Endothelial cell (in vitro differentiated cells): Measurements from ENCODE around the gene FMN1. TPM values are rescaled to one million over a fixed set of nuclear protein-coding genes. Genes with fewer than 3 reads are reported as not detected.

Experiments
- DNase-seq: peaks from one replicate; pipeline ENCODE4 v3.0.0; 2021; ENCODE audit warnings: low spot score
- H3K27ac Mint-ChIP-seq: one replicate; pipeline ENCODE4 v1.8.0; 2021; ENCODE audit warnings: mixed read lengths, inconsistent platforms; ENCODE audit not compliant: unreplicated experiment
- H3K27me3 Mint-ChIP-seq: one replicate; pipeline ENCODE4 v1.8.0; 2021; ENCODE audit warnings: mild to moderate bottlenecking, moderate library complexity, mixed read lengths, inconsistent platforms; ENCODE audit not compliant: unreplicated experiment
- H3K36me3 Mint-ChIP-seq: one replicate; pipeline ENCODE4 v1.8.0; 2021; ENCODE audit warnings: mild to moderate bottlenecking, low read depth, mixed read lengths, inconsistent platforms; ENCODE audit not compliant: unreplicated experiment
- H3K4me1 Mint-ChIP-seq: one replicate; pipeline ENCODE4 v1.8.0; 2021; ENCODE audit warnings: mild to moderate bottlenecking, mixed read lengths, inconsistent platforms; ENCODE audit not compliant: unreplicated experiment
- H3K4me3 Mint-ChIP-seq: one replicate; pipeline ENCODE4 v1.8.0; 2021; ENCODE audit warnings: mild to moderate bottlenecking, mixed read lengths, inconsistent platforms; ENCODE audit not compliant: unreplicated experiment
- H3K9me3 Mint-ChIP-seq: one replicate; pipeline ENCODE4 v1.8.0; 2021; ENCODE audit warnings: mixed read lengths, inconsistent platforms; ENCODE audit not compliant: unreplicated experiment
- CTCF ChIP-seq: fragments of 200-600 bp; sonication (generic); IDR thresholded peaks from one replicate; pipeline ENCODE4 v1.5.0; 2021; ENCODE audit warnings: antibody characterized with exemption; ENCODE audit not compliant: unreplicated experiment
- total RNA-seq: library from RNA; stranded (reverse); fragmentation: NEBNext Ultra II Directional; extraction: Animal tissue kit (Norgen Biotek cat#: 25700); gene quantifications from one replicate; pipeline ENCODE4 v1.2.1, GENCODE V29; 2021; ENCODE audit not compliant: unreplicated experiment

Gene FMN1
- total RNA-seq, 1 donor from 2014 or later: 1.3 TPM

GRCh38 chr15:32977506-32977905 is 217.0 kb downstream of the FMN1 start:
- Mint-ChIP-seq H3K27ac (no peak overlapping the region), H3K4me1 (no peaks in the 10 kb centered on the region), H3K9me3 (no peaks in the 10 kb centered on the region), H3K27me3 (no peaks in the 10 kb centered on the region), H3K4me3 (no peak overlapping the region), H3K36me3 (no peaks in the 10 kb centered on the region)
- TF ChIP-seq CTCF: no peak
- no peak for DNase-seq

GRCh38 chr15:32974691-32975090 is 219.8 kb downstream of the FMN1 start:
- H3K4me1 Mint-ChIP-seq: no peaks in the 10 kb centered on the region
- no peak for DNase-seq
- H3K27me3 Mint-ChIP-seq: no peaks in the 10 kb centered on the region
- TF ChIP-seq CTCF: no peak
- no peaks in the 10 kb centered on the region for H3K9me3 Mint-ChIP-seq
- H3K4me3 Mint-ChIP-seq: no peak overlapping the region
- H3K27ac Mint-ChIP-seq: no peak overlapping the region
- H3K36me3 Mint-ChIP-seq: no peaks in the 10 kb centered on the region

- no peaks in the 10 kb centered on the region for H3K36me3 Mint-ChIP-seq
- no peak overlapping the region for H3K27ac Mint-ChIP-seq
- no peaks in the 10 kb centered on the region for H3K27me3 Mint-ChIP-seq
- no peaks in the 10 kb centered on the region for H3K9me3 Mint-ChIP-seq
- no peak for DNase-seq
- H3K4me1 Mint-ChIP-seq: no peaks in the 10 kb centered on the region
- no peak overlapping the region for H3K4me3 Mint-ChIP-seq
- no peak for TF ChIP-seq CTCF
These were observed 221.8 kb downstream of the FMN1 start for GRCh38 chr15:32972686-32973085.

GRCh38 chr15:32970847-32971246 is 223.7 kb downstream of the FMN1 start:
- no peaks in the 10 kb centered on the region for H3K4me1 Mint-ChIP-seq
- H3K27ac Mint-ChIP-seq: no peak overlapping the region
- H3K27me3 Mint-ChIP-seq: peaks cover 3% of the 10 kb centered on the region
- no peak for DNase-seq
- H3K4me3 Mint-ChIP-seq: no peak overlapping the region
- H3K9me3 Mint-ChIP-seq: no peaks in the 10 kb centered on the region
- no peak for TF ChIP-seq CTCF
- H3K36me3 Mint-ChIP-seq: no peaks in the 10 kb centered on the region

- Mint-ChIP-seq H3K4me3 (no peak overlapping the region), H3K27me3 (peaks cover 5% of the 10 kb centered on the region), H3K4me1 (no peaks in the 10 kb centered on the region), H3K9me3 (no peaks in the 10 kb centered on the region), H3K36me3 (no peaks in the 10 kb centered on the region), H3K27ac (no peak overlapping the region)
- no peak for TF ChIP-seq CTCF
- DNase-seq: no peak
These were observed 227.0 kb downstream of the FMN1 start for GRCh38 chr15:32967521-32967920.
